ENCODE measurements around the gene SIGLEC11.
"Not testable (repeated sequence)": the region's sequence is repeated elsewhere in the genome, so short reads cannot be mapped to it uniquely, and the experiment has no call there.

SIGLEC11 gene, protein sequence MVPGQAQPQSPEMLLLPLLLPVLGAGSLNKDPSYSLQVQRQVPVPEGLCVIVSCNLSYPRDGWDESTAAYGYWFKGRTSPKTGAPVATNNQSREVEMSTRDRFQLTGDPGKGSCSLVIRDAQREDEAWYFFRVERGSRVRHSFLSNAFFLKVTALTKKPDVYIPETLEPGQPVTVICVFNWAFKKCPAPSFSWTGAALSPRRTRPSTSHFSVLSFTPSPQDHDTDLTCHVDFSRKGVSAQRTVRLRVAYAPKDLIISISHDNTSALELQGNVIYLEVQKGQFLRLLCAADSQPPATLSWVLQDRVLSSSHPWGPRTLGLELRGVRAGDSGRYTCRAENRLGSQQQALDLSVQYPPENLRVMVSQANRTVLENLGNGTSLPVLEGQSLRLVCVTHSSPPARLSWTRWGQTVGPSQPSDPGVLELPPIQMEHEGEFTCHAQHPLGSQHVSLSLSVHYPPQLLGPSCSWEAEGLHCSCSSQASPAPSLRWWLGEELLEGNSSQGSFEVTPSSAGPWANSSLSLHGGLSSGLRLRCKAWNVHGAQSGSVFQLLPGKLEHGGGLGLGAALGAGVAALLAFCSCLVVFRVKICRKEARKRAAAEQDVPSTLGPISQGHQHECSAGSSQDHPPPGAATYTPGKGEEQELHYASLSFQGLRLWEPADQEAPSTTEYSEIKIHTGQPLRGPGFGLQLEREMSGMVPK

GRCh38 chr19:49960980-49961379 is at the start of gene SIGLEC11:
TSS of gene SIGLEC11 (minus strand) at chr19:49961172. CDS start at chr19:49961081, 91 bp downstream.
- not testable (repeated sequence) for FAIRE-seq; DNase-seq (ENCODE audit: insufficient read length, low spot score)

- TF ChIP-seq POLR2A (IDR thresholded peaks at IDR 0.05; ENCODE audit: low read depth, low read length): no peak
- FAIRE-seq (no peak), DNase-seq (ENCODE audit: insufficient read length, low spot score) (no peak)
These were observed 47.6 kb upstream of the SIGLEC11 start for GRCh38 chr19:50008532-50008931.

DNA sequence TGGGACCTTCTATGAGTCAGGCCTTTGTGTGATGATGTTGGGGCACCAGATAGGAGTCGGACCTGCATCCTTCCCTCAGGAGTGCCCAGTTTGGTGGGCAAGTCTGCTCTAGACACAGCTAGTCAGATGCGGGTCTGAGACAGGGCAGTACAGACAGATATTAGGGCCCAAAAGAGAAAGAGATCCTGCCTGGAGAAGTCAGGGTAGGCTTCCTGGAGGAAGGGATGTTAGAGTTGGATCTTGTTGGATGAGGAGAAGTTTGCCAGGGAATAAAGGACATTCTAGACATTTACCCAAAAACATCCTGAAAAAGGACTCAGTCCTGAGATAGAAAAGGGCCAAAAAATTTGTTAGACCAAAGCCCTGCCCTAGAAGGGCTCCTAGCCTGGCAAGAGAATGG is 47.0 kb upstream of the SIGLEC11 start:
- no peak for TF ChIP-seq POLR2A (IDR thresholded peaks at IDR 0.05; ENCODE audit: low read depth, low read length)
- FAIRE-seq: no peak
- DNase-seq (ENCODE audit: insufficient read length, low spot score): no peak

DNA sequence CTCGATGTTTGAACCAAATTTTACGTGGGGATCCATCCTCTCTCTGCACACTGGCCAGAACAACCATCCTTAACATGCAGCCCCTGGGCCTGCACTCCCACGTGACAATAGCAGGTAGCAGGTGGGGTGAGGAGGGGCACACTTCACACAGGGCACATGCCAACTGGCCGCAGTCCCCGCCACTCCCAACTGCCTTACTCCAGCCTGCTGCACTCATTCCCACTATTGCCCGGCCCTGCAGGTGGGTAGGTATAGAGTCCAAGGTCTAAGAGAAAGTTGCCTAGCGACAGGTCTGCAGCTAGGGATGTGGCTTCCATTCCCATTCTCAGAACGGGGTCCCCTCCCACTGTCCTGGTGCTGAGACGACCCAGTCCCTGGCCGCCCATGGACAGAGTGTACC is 46.2 kb upstream of the SIGLEC11 start:
- DNase-seq (ENCODE audit: insufficient read length, low spot score) (no peak), FAIRE-seq (no peak)
- no peak for TF ChIP-seq POLR2A (IDR thresholded peaks at IDR 0.05; ENCODE audit: low read depth, low read length)

DNA sequence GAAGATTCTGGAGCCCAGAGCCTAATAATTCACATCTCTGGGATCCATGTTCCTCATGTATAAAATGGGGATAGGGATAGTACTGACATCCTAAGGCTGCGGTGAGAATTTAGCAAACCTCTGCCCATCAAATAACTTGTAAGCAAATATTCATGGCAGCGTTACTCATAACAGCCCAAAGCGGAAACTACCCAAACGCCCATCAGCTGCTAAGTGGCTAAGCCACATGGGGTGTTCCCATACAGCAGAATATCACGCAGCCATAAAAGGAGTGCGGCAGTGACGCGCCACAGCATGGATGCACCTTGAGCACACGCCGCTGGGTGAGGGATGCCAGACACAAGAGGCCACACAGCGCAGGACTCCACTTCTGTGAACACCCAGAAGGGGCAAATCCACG is 44.5 kb upstream of the SIGLEC11 start:
- no peak for DNase-seq (ENCODE audit: insufficient read length, low spot score)
- FAIRE-seq: no peak
- TF ChIP-seq POLR2A (IDR thresholded peaks at IDR 0.05; ENCODE audit: low read depth, low read length): no peak

DNA sequence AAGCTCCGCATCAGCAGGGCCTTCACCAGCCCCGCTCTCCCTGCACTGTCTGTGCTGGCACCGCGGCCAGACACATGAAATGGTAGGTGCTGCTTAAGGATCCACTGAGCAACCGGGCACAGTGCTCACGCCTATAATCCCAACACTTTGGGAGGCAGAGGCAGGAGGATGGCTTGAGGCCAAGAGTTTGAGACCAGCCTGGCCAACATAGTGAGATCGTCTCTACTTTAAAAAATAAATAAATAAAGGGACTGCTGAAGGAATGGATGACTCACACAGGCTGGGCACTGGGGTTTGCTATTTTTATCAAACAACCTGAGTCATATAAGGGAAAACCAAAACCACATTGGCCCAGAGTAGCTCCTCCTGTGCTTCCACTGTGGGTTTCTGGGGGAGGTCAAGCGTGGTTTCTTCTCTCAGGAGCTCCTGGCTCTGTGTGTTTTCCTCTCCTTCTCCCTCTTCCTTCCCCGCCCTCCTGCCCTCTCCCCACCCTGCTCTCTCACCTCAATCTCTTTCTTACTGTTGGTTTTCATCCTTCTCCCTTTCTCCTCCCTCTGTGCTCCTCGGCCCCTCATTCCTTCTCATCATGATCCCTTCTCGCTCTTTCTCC is 42.9 kb upstream of the SIGLEC11 start:
- peak; percentile 97 for DNase-seq (ENCODE audit: insufficient read length, low spot score)
- no peak for TF ChIP-seq POLR2A (IDR thresholded peaks at IDR 0.05; ENCODE audit: low read depth, low read length)
- no peak for FAIRE-seq

- DNase-seq (ENCODE audit: insufficient read length, low spot score) (no peak), FAIRE-seq (no peak)
- no peak for TF ChIP-seq POLR2A (IDR thresholded peaks at IDR 0.05; ENCODE audit: low read depth, low read length)
These were observed 42.3 kb upstream of the SIGLEC11 start for GRCh38 chr19:50003254-50003788.

- TF ChIP-seq POLR2A (IDR thresholded peaks at IDR 0.05; ENCODE audit: low read depth, low read length): no peak
- no peak for DNase-seq (ENCODE audit: insufficient read length, low spot score)
- no peak for FAIRE-seq
These were observed 41.5 kb upstream of the SIGLEC11 start for GRCh38 chr19:50002386-50002960.

DNA sequence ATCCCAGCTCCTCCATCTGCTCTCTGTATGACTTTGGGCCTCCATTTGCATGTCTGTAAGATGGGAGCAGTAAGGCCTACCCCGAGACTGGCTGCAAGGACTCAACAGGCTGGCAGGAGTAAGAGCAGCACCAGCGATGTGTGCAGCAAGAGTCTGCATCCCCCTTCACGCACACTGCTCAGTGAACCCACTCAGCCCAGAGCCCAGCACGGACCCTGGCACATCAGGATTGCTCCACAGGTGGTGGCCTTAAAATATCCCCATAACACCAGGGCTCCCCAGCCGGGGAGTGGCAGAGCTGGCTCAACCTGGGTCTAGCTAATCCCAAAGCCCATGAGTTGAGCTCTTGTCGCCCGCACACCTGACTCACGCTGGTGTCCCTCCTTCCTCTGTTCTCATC is 40.8 kb upstream of the SIGLEC11 start:
- TF ChIP-seq POLR2A (IDR thresholded peaks at IDR 0.05; ENCODE audit: low read depth, low read length): no peak
- DNase-seq (ENCODE audit: insufficient read length, low spot score) (no peak), FAIRE-seq (no peak)

DNA sequence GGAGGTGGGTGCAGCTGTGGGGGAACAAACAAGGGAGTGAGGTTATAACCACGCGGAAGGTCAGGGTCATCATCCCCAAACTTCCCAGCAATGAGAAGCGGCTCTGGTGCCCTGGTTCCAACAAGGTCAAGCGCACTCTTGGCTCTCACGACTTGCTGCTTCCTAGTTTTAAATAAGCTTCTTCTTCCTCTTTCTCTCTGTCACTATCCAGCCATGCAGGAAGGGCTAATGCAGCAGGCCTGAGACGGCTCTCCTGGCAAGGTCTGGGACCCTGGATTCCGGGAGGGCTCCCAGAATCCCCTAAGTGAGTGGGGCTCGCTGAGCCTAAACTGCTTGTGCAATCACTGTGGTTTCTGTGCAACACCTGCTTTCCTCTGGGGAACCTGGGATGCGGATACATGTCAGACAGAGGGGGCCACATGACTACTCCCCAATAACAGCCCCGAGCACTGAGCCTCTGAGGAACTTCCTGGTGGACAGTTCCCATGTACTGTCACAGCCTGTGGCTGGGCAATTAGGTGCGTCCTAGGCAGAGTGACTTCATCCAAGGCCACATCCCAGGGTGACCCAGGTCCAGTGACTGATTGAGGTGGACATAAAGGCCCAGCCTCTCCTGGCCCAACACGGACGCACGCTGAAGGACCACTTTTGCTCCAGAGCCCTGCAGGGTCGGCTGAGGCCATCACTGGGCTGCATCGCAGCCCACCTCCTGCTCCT is 40.0 kb upstream of the SIGLEC11 start:
- DNase-seq (ENCODE audit: insufficient read length, low spot score): no peak
- TF ChIP-seq POLR2A (IDR thresholded peaks at IDR 0.05; ENCODE audit: low read depth, low read length): no peak
- no peak for FAIRE-seq

- DNase-seq (ENCODE audit: insufficient read length, low spot score): no peak
- no peak for FAIRE-seq
- TF ChIP-seq POLR2A (IDR thresholded peaks at IDR 0.05; ENCODE audit: low read depth, low read length): no peak
These were observed 39.3 kb upstream of the SIGLEC11 start for GRCh38 chr19:50000038-50000840.

- DNase-seq (ENCODE audit: insufficient read length, low spot score): no peak
- TF ChIP-seq POLR2A (IDR thresholded peaks at IDR 0.05; ENCODE audit: low read depth, low read length): no peak
- FAIRE-seq: no peak
These were observed 38.5 kb upstream of the SIGLEC11 start for GRCh38 chr19:49999371-50000010.
